ENCODE results near the gene CDH13.

The CDH13 gene

DNA sequence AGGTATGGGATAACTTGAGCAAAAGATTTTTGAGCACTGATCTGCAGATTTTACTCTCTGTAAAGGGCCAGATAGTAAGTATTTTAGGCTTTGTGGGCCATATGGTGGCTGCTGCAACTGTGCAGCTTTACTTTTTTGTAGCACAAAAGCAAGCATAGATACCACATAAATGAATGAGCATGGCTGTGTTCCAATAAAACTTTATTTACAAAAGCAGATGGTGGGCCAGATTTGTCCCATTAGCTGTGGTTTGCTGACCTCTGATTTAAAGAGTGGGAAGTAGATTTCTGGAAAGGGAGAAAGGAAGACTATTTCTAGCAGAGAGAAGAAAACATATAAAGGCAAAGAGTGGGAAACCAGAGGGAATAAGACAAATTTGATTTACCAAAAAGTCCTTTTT lies 882.5 kb downstream of the CDH13 start:
- DNase-seq (ENCODE audit: low read depth) = no peak
- no peak for TF ChIP-seq CTCF (conservative IDR thresholded peaks at IDR 0.05; ENCODE audit: low read length)
- H3K4me3 ChIP-seq (ENCODE audit: low read length) = no peak overlapping the region

DNA sequence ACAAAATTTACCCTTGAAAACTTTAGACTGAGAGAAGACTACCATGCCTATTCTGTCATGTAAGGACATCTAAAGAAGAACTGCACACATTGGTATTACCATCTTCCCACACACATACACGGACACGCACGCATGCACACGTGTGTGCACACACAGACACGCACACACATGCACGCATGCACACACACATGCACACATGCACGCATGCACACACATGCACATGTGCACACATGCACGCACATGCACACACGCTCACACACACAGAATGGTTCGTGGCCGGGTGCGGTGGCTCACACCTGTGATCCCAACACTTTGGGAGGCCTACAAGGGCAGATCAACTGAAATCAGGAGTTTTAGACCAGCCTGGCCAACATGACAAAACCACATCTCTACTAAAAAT lies 884.1 kb downstream of the CDH13 start:
- no peak overlapping the region for H3K4me3 ChIP-seq (ENCODE audit: low read length)
- no peak for TF ChIP-seq CTCF (conservative IDR thresholded peaks at IDR 0.05; ENCODE audit: low read length)
- no peak for DNase-seq (ENCODE audit: low read depth)

GRCh38 chr16:83513008-83513755 lies 886.4 kb downstream of the CDH13 start:
- no peak overlapping the region for H3K4me3 ChIP-seq (ENCODE audit: low read length)
- TF ChIP-seq CTCF (conservative IDR thresholded peaks at IDR 0.05; ENCODE audit: low read length) = no peak
- peak; percentile 93 for DNase-seq (ENCODE audit: low read depth)

DNA sequence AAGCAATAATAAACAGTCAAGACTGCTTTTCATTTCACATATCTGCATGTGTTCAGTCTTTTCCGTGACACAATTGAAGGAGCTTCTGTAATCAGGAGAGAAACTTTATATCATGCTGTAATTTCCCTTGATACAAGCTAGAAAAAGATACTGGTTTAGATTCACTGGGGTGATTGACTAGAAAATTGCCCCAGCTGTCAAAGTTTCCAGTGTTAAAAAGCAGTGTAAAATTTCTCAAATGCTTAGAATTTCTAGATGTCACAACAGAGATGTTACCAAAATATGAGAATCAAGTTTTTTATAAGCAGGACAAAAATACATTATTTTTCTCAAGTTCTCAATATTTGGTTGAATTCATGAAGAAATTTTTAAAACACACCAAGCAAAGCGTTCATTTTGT lies 888.6 kb downstream of the CDH13 start:
- no peak for DNase-seq (ENCODE audit: low read depth)
- TF ChIP-seq CTCF (conservative IDR thresholded peaks at IDR 0.05; ENCODE audit: low read length) = no peak

GRCh38 chr16:83516931-83517330 lies 890.2 kb downstream of the CDH13 start:
- TF ChIP-seq CTCF (conservative IDR thresholded peaks at IDR 0.05; ENCODE audit: low read length) = no peak
- H3K4me3 ChIP-seq (ENCODE audit: low read length) = no peak overlapping the region

More for the DNA sequence above, 888.6 kb downstream of the CDH13 start:
- H3K4me3 ChIP-seq (ENCODE audit: low read length) = no peak overlapping the region

DNA sequence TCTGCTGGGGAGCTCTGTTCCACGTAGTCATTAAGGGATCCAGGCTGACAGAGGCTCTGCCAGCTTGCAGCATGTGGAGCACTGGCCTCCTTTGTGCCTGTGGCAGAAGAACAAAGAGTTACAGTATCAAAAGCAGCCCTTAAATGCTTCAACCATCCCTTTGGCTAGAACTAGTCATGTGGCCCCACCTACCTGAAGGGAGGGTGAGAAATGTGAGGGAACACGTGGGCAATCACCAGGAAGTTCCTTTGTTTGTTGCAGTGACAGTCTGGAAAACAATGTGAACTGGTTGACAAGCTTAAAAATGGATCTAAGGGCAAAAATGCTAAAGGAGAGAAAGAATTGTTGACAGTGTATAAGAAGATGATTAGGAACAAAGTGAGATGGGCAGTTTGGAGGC lies 890.6 kb downstream of the CDH13 start:
- no peak for DNase-seq (ENCODE audit: low read depth)
- no peak overlapping the region for H3K4me3 ChIP-seq (ENCODE audit: low read length)
- no peak for TF ChIP-seq CTCF (conservative IDR thresholded peaks at IDR 0.05; ENCODE audit: low read length)

More at GRCh38 chr16:83516931-83517330, 890.2 kb downstream of the CDH13 start:
- DNase-seq (ENCODE audit: low read depth) = no peak

- no peak for TF ChIP-seq CTCF (conservative IDR thresholded peaks at IDR 0.05; ENCODE audit: low read length)
- H3K4me3 ChIP-seq (ENCODE audit: low read length) = no peak overlapping the region
- no peak for DNase-seq (ENCODE audit: low read depth)
These were observed 893.8 kb downstream of the CDH13 start for GRCh38 chr16:83520596-83520995.
